HG02623 (cell line): Measurements from ENCODE around the gene SASH1.
A peak's percentile ranks its signal among the peaks of the same experiment; 100 is the strongest.

Experiments
- ATAC-seq: cut with Tn5 transposase; IDR thresholded peaks from one replicate; pipeline ENCODE4 v1.9.1; 2021; ENCODE audit warnings: moderate library complexity; ENCODE audit not compliant: unreplicated experiment

Gene SASH1

GRCh38 chr6:148516217-148516616, 173.6 kb downstream of the SASH1 start:
- no peak for ATAC-seq

- no peak for ATAC-seq
These were observed 174.0 kb downstream of the SASH1 start for GRCh38 chr6:148516617-148517016.

- no peak for ATAC-seq
These were observed 174.8 kb downstream of the SASH1 start for GRCh38 chr6:148517470-148517869.

GRCh38 chr6:148518511-148519156, 176.0 kb downstream of the SASH1 start:
- ATAC-seq = no peak

GRCh38 chr6:148520109-148520841, 177.6 kb downstream of the SASH1 start:
- ATAC-seq = peak; percentile 90

- no peak for ATAC-seq
These were observed 178.5 kb downstream of the SASH1 start for GRCh38 chr6:148521158-148521557.

- no peak for ATAC-seq
These were observed 178.9 kb downstream of the SASH1 start for GRCh38 chr6:148521586-148521985.

GRCh38 chr6:148523048-148523447, 180.4 kb downstream of the SASH1 start:
- ATAC-seq = no peak

- no peak for ATAC-seq
These were observed 180.9 kb downstream of the SASH1 start for GRCh38 chr6:148523551-148523950.

- ATAC-seq = no peak
These were observed 181.8 kb downstream of the SASH1 start for GRCh38 chr6:148524471-148524882.

- no peak for ATAC-seq
These were observed 182.3 kb downstream of the SASH1 start for GRCh38 chr6:148524976-148525375.

- no peak for ATAC-seq
These were observed 182.8 kb downstream of the SASH1 start for GRCh38 chr6:148525453-148525852.

- no peak for ATAC-seq
These were observed 183.5 kb downstream of the SASH1 start for GRCh38 chr6:148526145-148526544.

- ATAC-seq = no peak
These were observed 185.7 kb downstream of the SASH1 start for GRCh38 chr6:148528292-148528691.

GRCh38 chr6:148529010-148529409, 186.4 kb downstream of the SASH1 start:
- no peak for ATAC-seq

- peak; percentile 84 for ATAC-seq
These were observed 187.8 kb downstream of the SASH1 start for GRCh38 chr6:148530394-148530953.

- no peak for ATAC-seq
These were observed 188.3 kb downstream of the SASH1 start for GRCh38 chr6:148530976-148531375.

GRCh38 chr6:148532698-148533097, 190.1 kb downstream of the SASH1 start:
- ATAC-seq = no peak

GRCh38 chr6:148533309-148534107, 190.9 kb downstream of the SASH1 start:
- no peak for ATAC-seq

- no peak for ATAC-seq
These were observed 192.2 kb downstream of the SASH1 start for GRCh38 chr6:148534871-148535270.

- ATAC-seq = no peak
These were observed 192.7 kb downstream of the SASH1 start for GRCh38 chr6:148535381-148535780.
